ENCODE data around the gene TSSK6.

The TSSK6 gene

GRCh38 chr19:19544257-19544953, 29.1 kb upstream of the TSSK6 start:
- no peak for DNase-seq

DNA sequence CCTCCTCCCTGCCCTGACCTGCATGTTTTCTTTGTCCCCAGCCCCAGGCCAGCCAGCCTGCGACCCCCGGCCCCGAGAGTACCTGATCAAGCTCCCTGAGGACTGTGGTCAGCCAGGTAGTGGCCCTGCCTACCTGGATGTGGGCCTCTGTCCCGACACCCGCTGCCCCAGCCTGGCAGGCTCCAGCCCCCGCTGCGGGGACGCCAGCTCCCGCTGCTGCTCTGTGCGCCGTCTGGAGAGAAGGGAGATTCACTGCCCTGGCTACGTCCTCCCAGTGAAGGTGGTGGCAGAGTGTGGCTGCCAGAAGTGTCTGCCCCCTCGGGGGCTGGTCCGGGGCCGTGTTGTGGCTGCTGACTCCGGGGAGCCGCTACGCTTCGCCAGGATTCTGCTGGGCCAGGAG, 28.3 kb upstream of the TSSK6 start:
- no peak for DNase-seq

DNA sequence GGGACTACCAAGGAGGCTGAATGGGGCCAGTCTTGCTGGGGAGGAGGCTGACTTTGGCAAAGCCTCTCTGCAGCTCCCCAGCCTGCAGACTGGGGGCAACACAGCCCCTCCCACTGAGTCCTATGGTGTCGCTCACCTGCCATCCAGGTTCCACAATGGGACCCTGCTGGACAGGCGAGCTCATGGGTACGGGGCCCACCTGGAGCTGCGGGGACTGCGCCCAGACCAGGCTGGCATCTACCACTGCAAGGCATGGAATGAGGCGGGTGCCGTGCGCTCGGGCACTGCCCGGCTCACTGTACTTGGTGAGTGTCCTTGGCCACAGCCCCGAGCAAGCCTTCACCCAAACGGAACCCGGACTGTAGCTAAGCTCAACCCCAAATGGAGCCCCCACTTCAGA, 27.8 kb upstream of the TSSK6 start:
- DNase-seq = no peak

GRCh38 chr19:19542507-19542906, 27.2 kb upstream of the TSSK6 start:
- DNase-seq = peak; percentile 58 to 65

GRCh38 chr19:19541616-19542015, 26.3 kb upstream of the TSSK6 start:
- no peak for DNase-seq

DNA sequence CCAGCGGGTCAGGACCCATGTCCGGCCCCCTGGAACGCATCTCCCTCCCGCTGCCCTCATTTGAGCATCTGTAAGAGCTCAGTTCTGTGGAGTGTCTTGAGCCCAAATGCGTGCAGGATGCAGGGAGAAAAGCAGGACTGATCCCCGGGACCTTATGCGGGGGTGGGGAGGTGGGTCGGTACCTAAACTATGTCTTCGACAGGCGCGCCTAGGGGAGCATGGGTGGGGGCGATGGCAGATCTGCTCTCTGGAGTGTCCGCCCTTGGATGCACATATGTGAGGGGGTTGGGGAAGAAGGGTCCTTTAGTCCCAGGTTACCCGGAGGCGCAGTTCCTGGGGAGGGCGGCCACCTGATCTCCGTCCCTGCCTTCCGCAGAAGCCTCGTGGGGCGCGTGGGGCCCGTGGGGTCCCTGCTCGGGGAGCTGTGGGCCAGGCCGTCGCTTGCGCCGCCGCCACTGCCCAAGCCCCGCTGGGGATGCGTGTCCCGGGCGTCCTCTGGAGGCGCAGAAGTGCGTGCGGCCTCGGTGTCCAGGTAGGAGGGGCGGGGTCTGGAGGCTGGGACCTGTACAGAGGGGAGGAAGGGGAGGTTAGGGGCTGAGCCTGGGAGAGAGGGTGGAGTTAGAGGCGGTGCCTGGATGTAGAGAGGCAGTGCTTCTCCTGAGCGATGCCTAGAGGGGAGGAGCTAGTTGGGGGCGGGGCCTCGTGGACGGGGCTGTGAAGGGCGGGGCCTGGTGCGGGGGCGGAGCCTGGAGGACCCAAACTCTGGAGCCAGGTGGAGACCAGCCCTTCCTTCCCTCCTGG, 25.6 kb upstream of the TSSK6 start:
- peak in 1 of 2 donors; percentile 47 for DNase-seq

DNA sequence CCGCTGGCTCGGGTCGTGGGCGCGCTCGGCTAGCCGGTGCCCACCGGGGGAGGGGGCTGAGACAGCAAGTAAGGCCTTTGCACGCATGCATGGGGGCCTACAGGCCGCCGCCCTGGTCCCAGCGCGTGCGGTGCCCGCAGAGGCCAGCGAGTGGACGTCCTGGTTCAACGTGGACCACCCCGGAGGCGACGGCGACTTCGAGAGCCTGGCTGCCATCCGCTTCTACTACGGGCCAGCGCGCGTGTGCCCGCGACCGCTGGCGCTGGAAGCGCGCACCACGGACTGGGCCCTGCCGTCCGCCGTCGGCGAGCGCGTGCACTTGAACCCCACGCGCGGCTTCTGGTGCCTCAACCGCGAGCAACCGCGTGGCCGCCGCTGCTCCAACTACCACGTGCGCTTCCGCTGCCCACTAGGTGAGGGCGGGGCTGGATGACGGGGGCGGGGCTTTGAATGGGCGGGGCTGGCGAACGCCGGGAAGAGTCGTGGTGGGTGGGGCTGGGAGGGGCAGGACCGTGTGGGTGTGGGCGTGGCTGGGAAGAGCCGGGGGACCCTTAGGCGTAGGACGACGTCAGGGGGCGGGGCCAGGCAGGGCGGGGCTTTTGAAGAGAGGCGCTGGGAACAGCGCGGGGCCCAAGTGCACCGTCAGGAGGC, 24.8 kb upstream of the TSSK6 start:
- peak; percentile 81 to 87 for DNase-seq

DNA sequence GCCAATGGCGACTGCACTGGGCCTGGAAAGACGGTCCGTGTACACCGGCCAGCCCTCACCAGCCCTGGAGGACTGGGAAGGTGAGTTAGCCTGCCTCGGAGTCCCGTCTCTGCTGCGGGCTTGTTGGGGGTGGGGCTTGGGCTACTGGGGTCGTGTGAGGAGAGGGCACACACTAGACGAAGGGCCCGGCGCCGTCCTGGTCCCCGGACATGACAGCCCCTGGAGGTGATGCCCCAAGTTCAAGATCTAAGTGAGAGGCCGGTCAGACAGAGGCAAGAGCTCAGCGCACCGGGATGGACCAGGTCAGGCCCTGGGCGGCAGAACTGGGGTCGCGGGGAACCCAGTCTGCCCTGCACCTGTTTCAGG, 24.3 kb upstream of the TSSK6 start:
- DNase-seq = no peak

- no peak for DNase-seq
Measured at GRCh38 chr19:19538785-19539166, 23.4 kb upstream of the TSSK6 start.

DNA sequence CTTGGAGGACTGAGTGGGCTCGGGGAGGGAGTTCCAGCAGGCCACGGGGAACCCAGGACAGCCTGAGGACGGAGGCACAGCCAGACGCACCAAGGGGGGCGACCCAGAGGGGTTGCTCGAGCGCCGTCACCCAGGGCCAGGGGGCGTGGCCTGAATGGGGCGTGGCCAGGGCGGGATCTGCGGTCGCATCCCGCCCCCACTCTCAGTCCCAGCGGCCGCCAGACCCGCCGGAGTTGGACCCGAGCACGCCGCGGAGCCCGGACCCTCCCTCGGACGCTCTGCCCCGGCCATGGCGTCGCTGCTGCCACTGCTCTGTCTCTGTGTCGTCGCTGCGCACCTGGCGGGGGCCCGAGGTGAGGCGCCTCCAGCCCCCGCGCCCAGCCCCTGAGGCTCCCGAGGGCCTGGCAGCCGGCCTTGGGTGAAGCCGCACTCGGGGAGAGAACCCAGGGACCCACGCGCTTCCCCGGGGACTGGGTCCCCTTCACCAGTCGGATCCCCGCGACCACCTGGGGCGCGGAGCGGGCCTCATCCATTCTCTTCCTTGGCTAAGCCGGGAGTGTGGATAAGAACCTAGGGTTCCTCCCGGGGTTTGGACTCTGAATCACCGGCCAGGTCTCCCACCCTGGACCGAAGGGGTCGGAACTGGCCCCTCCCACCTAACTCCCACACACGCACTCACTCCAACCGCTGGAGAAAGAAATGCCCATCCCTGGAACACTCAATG, 22.9 kb upstream of the TSSK6 start, which contains the start of gene CILP2:
CILP2 (plus strand) TSS at position 205 of the 724 bp plus-strand sequence; CDS start at position 290, 85 bp downstream.
- no peak for DNase-seq

- DNase-seq = peak; percentile 5 to 35
Measured at GRCh38 chr19:19537075-19538048, 22.0 kb upstream of the TSSK6 start.

DNA sequence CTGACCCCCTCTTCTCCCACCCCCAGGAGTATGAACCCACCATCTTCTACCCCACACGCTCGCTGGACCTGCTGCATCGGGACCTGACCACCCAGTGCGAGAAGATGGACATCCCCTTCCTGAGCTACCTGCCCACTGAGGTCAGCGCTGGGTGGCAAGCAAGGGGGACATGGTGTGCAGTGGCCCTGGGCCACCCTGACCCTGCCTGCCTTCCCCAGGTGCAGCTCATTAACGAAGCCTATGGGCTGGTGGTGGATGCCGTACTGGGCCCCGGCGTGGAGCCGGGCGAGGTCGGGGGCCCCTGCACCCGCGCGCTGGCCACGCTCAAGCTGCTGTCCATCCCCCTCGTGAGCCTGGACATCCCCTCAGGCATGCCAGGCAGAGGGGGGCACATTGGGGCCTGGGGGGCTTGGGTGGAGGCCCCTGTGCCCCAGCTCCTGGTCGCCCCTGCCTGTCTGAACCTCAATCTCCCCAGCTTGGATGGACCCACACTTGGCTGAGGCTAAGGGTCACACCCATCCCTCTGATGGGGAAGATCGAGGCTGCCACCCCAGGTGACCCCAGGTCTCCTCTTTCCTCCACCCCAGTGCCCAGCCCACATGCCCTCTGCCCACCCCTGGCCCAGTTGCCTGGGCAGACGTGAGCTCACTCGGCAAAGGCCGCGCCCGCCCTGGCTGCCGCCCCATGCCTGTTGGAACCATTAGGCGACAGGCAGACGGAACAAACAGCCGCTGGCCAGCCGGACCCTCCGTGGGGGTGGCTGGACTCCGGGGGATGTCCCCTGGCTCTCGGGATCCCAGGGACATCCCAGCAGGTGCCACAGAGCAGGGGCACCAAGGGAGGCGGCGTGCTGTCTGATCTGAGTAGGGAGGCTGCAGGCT, 20.2 kb upstream of the TSSK6 start:
- no peak for DNase-seq

GRCh38 chr19:19534556-19535265, 19.4 kb upstream of the TSSK6 start:
- DNase-seq = no peak

DNA sequence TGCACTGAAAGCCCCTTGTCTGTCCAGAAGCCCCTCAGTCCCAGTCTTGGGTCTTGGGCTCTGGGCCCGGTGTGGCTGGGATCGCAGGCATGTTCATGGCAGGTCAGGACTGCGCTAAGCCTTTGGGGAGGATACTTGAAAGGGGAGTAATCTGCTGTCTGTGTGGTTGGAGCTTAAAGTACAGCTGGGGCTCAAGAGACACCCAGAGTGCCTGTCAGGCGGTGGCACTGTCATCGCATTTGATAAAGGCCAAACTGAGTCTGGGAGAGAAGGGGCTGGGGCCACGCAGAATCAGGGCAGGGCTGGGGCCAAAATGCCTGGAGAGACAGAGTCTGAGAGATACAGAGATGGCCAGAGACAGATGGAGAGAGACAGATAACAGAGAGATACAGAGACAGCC, 18.5 kb upstream of the TSSK6 start:
- no peak for DNase-seq

GRCh38 chr19:19532806-19533701, 17.7 kb upstream of the TSSK6 start:
- DNase-seq = no peak

- peak; percentile 51 to 91 for DNase-seq
Measured at GRCh38 chr19:19531951-19532805, 16.8 kb upstream of the TSSK6 start.

GRCh38 chr19:19530889-19531288, 15.5 kb upstream of the TSSK6 start:
- DNase-seq = no peak

DNA sequence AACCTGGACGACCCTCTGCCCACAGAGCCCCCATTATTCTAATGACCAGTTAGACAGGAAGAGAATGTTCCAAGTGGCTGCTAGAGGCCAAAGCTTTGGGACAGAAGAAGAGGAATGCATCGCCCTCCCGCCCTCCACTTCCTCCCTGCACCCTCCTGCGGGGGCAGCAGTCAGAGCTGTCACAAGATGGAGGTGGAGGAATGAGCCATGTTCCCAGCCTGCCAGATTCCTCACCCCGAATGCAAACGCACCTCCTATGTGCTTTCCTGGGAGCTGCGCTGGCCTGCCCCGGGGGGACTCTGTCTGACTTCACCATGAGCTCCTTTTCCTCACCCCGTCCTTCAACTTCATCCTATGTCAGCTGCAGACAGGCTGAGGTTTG, 15.1 kb upstream of the TSSK6 start:
- DNase-seq = peak in 1 of 2 donors; percentile 30

Measured in inflammatory macrophage treated with lipopolysaccharide for 1 hour (primary cell).